Measurements from ENCODE around the gene ELMOD3.

DNA sequence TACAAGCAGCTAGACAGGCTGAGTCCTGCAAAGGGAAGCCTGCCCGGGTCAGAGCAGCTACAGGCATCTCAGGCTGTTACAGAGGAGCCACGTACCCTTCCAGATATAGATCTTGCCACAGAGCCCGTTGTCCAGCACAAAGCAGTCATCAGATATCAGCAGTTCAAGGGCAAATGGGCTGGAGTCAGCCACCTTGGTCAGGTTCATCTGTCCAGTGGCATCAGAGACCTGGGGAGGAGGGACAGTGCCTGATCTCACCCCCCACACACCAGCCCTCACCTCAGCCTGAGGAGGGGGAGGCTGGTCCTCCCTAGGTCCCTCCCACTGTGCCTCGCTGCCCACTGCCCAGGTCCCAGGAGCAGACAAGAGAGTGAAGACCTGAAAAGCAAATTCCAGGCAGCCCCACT is 43.4 kb downstream of the ELMOD3 start:
- TF ChIP-seq, protein P1, sequence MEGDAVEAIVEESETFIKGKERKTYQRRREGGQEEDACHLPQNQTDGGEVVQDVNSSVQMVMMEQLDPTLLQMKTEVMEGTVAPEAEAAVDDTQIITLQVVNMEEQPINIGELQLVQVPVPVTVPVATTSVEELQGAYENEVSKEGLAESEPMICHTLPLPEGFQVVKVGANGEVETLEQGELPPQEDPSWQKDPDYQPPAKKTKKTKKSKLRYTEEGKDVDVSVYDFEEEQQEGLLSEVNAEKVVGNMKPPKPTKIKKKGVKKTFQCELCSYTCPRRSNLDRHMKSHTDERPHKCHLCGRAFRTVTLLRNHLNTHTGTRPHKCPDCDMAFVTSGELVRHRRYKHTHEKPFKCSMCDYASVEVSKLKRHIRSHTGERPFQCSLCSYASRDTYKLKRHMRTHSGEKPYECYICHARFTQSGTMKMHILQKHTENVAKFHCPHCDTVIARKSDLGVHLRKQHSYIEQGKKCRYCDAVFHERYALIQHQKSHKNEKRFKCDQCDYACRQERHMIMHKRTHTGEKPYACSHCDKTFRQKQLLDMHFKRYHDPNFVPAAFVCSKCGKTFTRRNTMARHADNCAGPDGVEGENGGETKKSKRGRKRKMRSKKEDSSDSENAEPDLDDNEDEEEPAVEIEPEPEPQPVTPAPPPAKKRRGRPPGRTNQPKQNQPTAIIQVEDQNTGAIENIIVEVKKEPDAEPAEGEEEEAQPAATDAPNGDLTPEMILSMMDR (IDR thresholded peaks at IDR 0.05) = no peak
- TF ChIP-seq POLR2A (IDR thresholded peaks at IDR 0.05) = no peak

Measured in esophagus squamous epithelium (tissue), 4 donors.